Measurements from ENCODE around the gene GPR83.
"Not testable (repeated sequence)": the region's sequence is repeated elsewhere in the genome, so short reads cannot be mapped to it uniquely, and the experiment has no call there.

The GPR83 gene

DNA sequence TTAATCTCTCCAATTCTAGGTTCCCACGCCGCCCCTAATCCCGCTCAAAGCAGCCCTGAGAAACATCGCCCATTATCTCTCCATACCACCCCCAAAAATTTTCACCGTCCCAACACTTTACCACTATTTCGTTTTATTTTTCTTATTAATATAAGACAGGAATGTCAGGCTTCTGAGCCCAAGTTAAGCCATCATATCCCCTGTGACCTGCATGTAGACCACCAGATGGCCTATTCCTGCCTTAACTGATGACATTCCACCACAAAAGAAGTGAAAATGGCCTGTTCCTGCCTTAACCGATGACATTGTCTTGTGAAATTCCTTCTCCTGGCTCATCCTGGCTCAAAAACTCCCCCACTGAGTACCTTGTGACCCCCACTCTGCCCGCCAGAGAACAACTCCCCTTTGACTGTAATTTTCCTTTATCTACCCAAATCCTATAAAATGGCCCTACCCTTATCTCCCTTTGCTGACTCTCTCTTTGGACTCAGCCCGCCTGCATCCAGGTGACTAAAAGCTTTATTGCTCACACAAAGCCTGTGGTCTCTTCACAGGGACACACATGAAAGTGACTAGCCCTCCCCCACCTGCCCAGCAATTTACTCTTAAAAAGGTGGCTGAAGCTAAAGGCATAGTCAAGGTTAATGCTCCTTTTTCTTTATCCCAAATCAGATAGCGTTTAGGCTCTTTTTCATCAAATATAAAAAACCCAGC lies 50.2 kb downstream of the GPR83 start:
- not testable (repeated sequence) for DNase-seq

- DNase-seq = not testable (repeated sequence)
These were observed 54.9 kb downstream of the GPR83 start for GRCh38 chr11:94346311-94346710.

- DNase-seq = no peak
These were observed 57.7 kb downstream of the GPR83 start for GRCh38 chr11:94343495-94343894.

GRCh38 chr11:94342250-94342649 lies 59.0 kb downstream of the GPR83 start:
- DNase-seq = no peak

DNA sequence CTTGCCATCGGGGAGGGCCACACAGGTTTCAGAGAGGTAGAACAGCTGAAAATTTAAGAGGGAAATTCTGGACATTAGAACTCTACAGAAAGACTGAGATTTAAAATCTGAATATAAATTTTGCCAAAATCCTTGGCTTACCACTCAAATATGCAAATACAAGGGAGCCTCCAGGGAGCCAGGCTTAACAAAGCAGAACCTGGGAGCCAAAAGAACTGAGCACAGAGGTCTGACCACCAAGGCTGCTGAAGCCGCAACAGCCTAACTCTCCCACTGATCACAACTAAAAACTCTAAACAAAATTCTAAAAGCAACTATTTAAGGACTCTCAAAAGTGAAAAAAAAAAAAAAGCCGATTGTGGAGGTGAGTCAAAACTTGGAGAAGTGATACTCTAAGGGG lies 62.6 kb downstream of the GPR83 start:
- no peak for DNase-seq

DNA sequence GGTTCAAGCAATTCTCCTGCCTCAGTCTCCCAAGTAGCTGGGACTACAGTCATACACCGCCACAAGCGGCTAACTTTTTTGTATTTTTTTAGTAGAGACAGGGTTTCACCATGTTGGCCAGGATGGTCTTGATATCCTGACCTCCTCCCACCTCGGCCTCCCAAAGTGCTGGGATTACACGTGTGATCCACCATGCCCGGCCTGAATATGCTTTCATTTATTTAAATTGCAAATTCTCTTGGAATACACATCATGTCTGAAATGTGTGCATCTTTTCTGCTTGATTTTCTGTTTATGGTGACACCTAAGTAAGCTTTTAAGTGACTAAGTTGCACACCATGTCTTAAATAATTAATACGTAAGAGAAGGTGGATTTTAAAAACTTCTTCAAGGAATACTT lies 65.2 kb downstream of the GPR83 start:
- DNase-seq = no peak

DNA sequence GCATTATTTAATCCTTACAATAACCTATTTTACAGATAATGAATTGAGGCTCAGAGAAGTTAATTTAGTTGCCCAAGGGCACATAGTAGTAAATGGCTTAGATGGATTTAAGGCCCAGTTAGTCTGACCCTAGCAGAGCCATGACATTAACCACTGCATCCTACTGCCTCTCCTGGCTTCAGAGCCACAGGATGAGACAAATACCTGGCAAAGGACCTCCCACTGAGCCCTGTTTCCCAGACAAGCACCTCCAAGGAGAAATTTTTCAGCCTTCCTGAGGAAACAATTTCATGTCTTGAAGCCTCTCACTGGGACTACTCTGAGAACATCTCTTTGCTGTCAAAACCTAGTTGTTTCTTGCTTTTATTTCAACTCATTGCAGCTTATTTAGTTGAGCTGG lies 68.4 kb downstream of the GPR83 start:
- no peak for DNase-seq

DNA sequence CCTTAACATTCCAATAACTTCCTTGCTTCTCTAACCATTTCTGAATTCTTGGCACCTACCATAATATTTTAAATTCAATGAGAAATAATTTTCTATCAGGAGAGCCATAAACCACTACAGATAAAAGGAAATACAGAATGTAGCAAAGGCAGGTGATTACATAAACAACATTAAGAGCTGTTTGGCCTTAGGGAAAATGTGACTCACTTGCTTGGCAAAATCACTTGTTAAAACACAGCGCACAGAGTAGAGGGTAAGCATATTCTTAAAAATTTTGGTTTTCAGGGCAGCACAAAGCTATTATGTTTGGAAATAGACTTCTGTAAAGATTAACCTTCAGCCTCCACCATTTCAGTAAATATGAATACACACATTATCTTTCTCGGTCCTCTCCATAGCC lies 70.4 kb downstream of the GPR83 start:
- no peak for DNase-seq

- no peak for DNase-seq
These were observed 71.7 kb downstream of the GPR83 start for GRCh38 chr11:94329501-94329900.

- no peak for DNase-seq
These were observed 72.6 kb downstream of the GPR83 start for GRCh38 chr11:94328587-94329080.
